IMR-90 (cell line): ENCODE data around the gene YPEL4. TPM values are rescaled to one million over a fixed set of nuclear protein-coding genes. Genes with fewer than 3 reads are reported as not detected.
A peak's percentile ranks its signal among the peaks of the same experiment; 100 is the strongest.

Source experiments
- ATAC-seq: fragments of 200-7000 bp; cut with Tn5 transposase; 2 replicates; pipeline ENCODE4 v1.9.1; 2020; ENCODE audit warnings: low read depth, mild to moderate bottlenecking, moderate library complexity
- BruUV-seq: library from RNA; stranded (reverse); fragments of 400-500 nt; replicated peaks from 2 replicates; lab custom pipeline; 2021; lab: Mats Ljungman, UMichigan
- CTCF ChIA-PET: fragments of 300-600 bp; formaldehyde crosslinking; extraction: SDS; loops from one replicate; lab custom pipeline; 2021; ENCODE audit warnings: antibody characterized with exemption; lab: Yijun Ruan, JAX
- POLR2A ChIA-PET: fragments of 300-600 bp; sonication (Branson Sonifier 250); formaldehyde crosslinking; loops from one replicate; lab custom pipeline; 2022; ENCODE audit warnings: antibody characterized with exemption; ENCODE audit not compliant: unreplicated experiment; lab: Charles Lee
- DNase-seq: peaks from one replicate; pipeline ENCODE4 v3.0.0; 2013
- H2AFZ ChIP-seq: replicated peaks from 2 replicates; pipeline ENCODE3; 2013; ENCODE audit warnings: low read length, mild to moderate bottlenecking; ENCODE audit not compliant: poor library complexity
- H2AK5ac ChIP-seq: 2 replicates; pipeline ENCODE4 v1.6.1; 2013; ENCODE audit warnings: low read depth, low read length, inconsistent platforms
- H2AK9ac ChIP-seq: replicated peaks from 2 replicates; pipeline ENCODE3; 2013; ENCODE audit warnings: mild to moderate bottlenecking, low read depth, low read length, moderate library complexity; ENCODE audit not compliant: poor library complexity
- H2BK120ac ChIP-seq: 2 replicates; pipeline ENCODE4 v1.6.1; 2013; ENCODE audit warnings: low read depth, low read length, inconsistent platforms
- H2BK15ac ChIP-seq: 3 replicates; pipeline ENCODE4 v1.6.1; 2013; ENCODE audit warnings: low read depth, low read length, inconsistent platforms
- H2BK20ac ChIP-seq: 2 replicates; pipeline ENCODE4 v1.6.1; 2013; ENCODE audit warnings: low read depth, mild to moderate bottlenecking, inconsistent platforms, low read length, moderate library complexity
- H2BK5ac ChIP-seq: 2 replicates; pipeline ENCODE4 v1.6.1; 2013; ENCODE audit warnings: mild to moderate bottlenecking, low read depth, low read length, inconsistent platforms; ENCODE audit not compliant: poor library complexity, severe bottlenecking
- H3K14ac ChIP-seq: replicated peaks from 2 replicates; pipeline ENCODE4 v1.6.1; 2013; ENCODE audit warnings: low read depth, low read length, inconsistent platforms
- H3K18ac ChIP-seq: 2 replicates; pipeline ENCODE4 v1.6.1; 2013; ENCODE audit warnings: low read depth, low read length, control low read depth
- H3K23ac ChIP-seq: 2 replicates; pipeline ENCODE4 v1.6.1; 2013; ENCODE audit warnings: low read depth, low read length, inconsistent platforms
- H3K27ac ChIP-seq: 2 replicates; pipeline ENCODE4 v1.5.1; 2013; ENCODE audit warnings: mild to moderate bottlenecking, control low read depth, low read length; ENCODE audit not compliant: insufficient read depth
- H3K27me3 ChIP-seq: 2 replicates; pipeline ENCODE4 v1.6.1; 2013; ENCODE audit warnings: low read length; ENCODE audit not compliant: control insufficient read depth, insufficient read depth
- H3K36me3 ChIP-seq: 2 replicates; pipeline ENCODE4 v1.6.1; 2013; ENCODE audit warnings: low read length, mixed read lengths; ENCODE audit not compliant: control insufficient read depth, insufficient read depth
- H3K4ac ChIP-seq: 2 replicates; pipeline ENCODE4 v1.6.1; 2013; ENCODE audit warnings: low read depth, low read length, inconsistent platforms
- H3K4me1 ChIP-seq: 2 replicates; pipeline ENCODE4 v1.6.1; 2013; ENCODE audit warnings: low read length, mixed read lengths; ENCODE audit not compliant: control insufficient read depth, insufficient read depth
- H3K4me2 ChIP-seq: 2 replicates; pipeline ENCODE4 v1.6.1; 2013; ENCODE audit warnings: low read depth, mild to moderate bottlenecking, control low read depth, low read length, moderate library complexity
- H3K4me3 ChIP-seq: 2 replicates; pipeline ENCODE4 v1.5.1; 2013; ENCODE audit warnings: low read depth, mild to moderate bottlenecking, control low read depth, low read length, moderate library complexity; ENCODE audit not compliant: insufficient read depth
- H3K56ac ChIP-seq: 2 replicates; pipeline ENCODE4 v1.6.1; 2013; ENCODE audit warnings: low read length, inconsistent platforms; ENCODE audit not compliant: insufficient read depth; ENCODE audit errors: extremely low read depth
- H3K79me1 ChIP-seq, 2 experiments: 2 replicates each; pipeline ENCODE4 v1.6.1; 2013; ENCODE audit warnings: low read length in 2 of 2, inconsistent platforms in 1 of 2, low read depth in 1 of 2
- H3K9ac ChIP-seq: 2 replicates; pipeline ENCODE4 v1.6.1; 2013; ENCODE audit warnings: low read depth, low read length, control low read depth
- H3K9me1 ChIP-seq: 2 replicates; pipeline ENCODE4 v1.6.1; 2013; ENCODE audit warnings: low read length, inconsistent platforms; ENCODE audit not compliant: insufficient read depth
- H3K9me3 ChIP-seq: 2 replicates; pipeline ENCODE4 v1.6.1; 2013; ENCODE audit warnings: low read length; ENCODE audit not compliant: control insufficient read depth, insufficient read depth
- H4K20me1 ChIP-seq: 2 replicates; pipeline ENCODE4 v1.6.1; 2013; ENCODE audit warnings: low read length, inconsistent platforms; ENCODE audit not compliant: insufficient read depth
- H4K5ac ChIP-seq: 2 replicates; pipeline ENCODE4 v1.6.1; 2013; ENCODE audit warnings: mild to moderate bottlenecking, low read depth, low read length, control low read depth
- H4K8ac ChIP-seq, 2 experiments: 2 replicates each; pipeline ENCODE4 v1.6.1; 2013; ENCODE audit warnings: low read depth in 2 of 2, low read length in 2 of 2, control low read depth in 1 of 2, inconsistent platforms in 1 of 2
- H4K91ac ChIP-seq: 2 replicates; pipeline ENCODE4 v1.6.1; 2013; ENCODE audit warnings: low read depth, low read length, inconsistent platforms; ENCODE audit not compliant: insufficient read depth
- CEBPB ChIP-seq: IDR thresholded peaks from 2 replicates; pipeline ENCODE4 v1.6.1; 2012; ENCODE audit warnings: low read depth, low read length, improper control_type of control experiment
- CHD1 ChIP-seq: IDR thresholded peaks from 2 replicates; pipeline ENCODE4 v1.6.1; 2012; ENCODE audit warnings: low read depth, low read length, improper control_type of control experiment
- ELK1 ChIP-seq: fragments of 150-350 bp; IDR thresholded peaks from 2 replicates; pipeline ENCODE4 v1.6.1; 2016; ENCODE audit warnings: low read depth, mild to moderate bottlenecking, low read length, moderate library complexity, borderline replicate concordance
- FOS ChIP-seq: fragments of 150-350 bp; IDR thresholded peaks from 2 replicates; pipeline ENCODE4 v1.6.1; 2016; ENCODE audit warnings: low read depth, low read length
- MAFK ChIP-seq: IDR thresholded peaks from 2 replicates; pipeline ENCODE4 v1.6.1; 2012; ENCODE audit warnings: low read depth, low read length, improper control_type of control experiment
- MAZ ChIP-seq: IDR thresholded peaks from 2 replicates; pipeline ENCODE4 v1.6.1; 2012; ENCODE audit warnings: low read depth, mild to moderate bottlenecking, low read length, improper control_type of control experiment, moderate library complexity, borderline replicate concordance
- MXI1 ChIP-seq: IDR thresholded peaks from 2 replicates; pipeline ENCODE4 v1.6.1; 2012; ENCODE audit warnings: low read depth, mild to moderate bottlenecking, low read length, moderate library complexity, borderline replicate concordance
- NFE2L2 ChIP-seq: fragments of 150-350 bp; IDR thresholded peaks from 2 replicates; pipeline ENCODE4 v1.6.1; 2016; ENCODE audit warnings: low read depth, mild to moderate bottlenecking, low read length
- POLR2A ChIP-seq: IDR thresholded peaks from 2 replicates; pipeline ENCODE4 v1.6.1; 2012; ENCODE audit warnings: mild to moderate bottlenecking, low read depth, low read length
- RAD21 ChIP-seq: IDR thresholded peaks from 2 replicates; pipeline ENCODE4 v1.6.1; 2012; ENCODE audit warnings: low read length, improper control_type of control experiment
- RCOR1 ChIP-seq: IDR thresholded peaks from 2 replicates; pipeline ENCODE4 v1.6.1; 2012; ENCODE audit warnings: mild to moderate bottlenecking, low read length, improper control_type of control experiment; ENCODE audit not compliant: insufficient replicate concordance
- RFX5 ChIP-seq: IDR thresholded peaks from 2 replicates; pipeline ENCODE4 v1.8.0; 2012; ENCODE audit warnings: low read depth, mild to moderate bottlenecking, low read length, moderate library complexity
- SMC3 ChIP-seq: fragments of 150-350 bp; IDR thresholded peaks from 2 replicates; pipeline ENCODE4 v1.6.1; 2016; ENCODE audit warnings: low read depth, mild to moderate bottlenecking, antibody characterized with exemption, low read length, moderate library complexity
- WGBS, 2 experiments: methylation state at CpG; one replicate each; pipeline versions ENCODE4 v1.1.5 to v1.1.7; 2013; ENCODE audit warnings: missing lambda C conversion rate in 2 of 2; ENCODE audit not compliant: insufficient read length in 1 of 2; ENCODE audit errors: extremely low coverage in 2 of 2; 5-methylcytosine and 5-hydroxymethylcytosine counted together
- dilution Hi-C: fragments of 300-500 bp; cut with HindIII; formaldehyde crosslinking; loops from one replicate; pipeline ENCODE4 v1.14.3; 2018; ENCODE audit warnings: low sequenced_read_pairs; ENCODE audit not compliant: unreplicated experiment
- in situ Hi-C: fragments of 300-500 bp; cut with MboI; formaldehyde crosslinking; loops from 3 replicates; pipeline ENCODE4 v1.14.3; 2019; ENCODE audit warnings: low sequenced_read_pairs, inconsistent platforms, mixed read lengths
- intact Hi-C: fragments of 100-400 bp; cut with micrococcal nuclease; formaldehyde crosslinking; loops from 2 replicates; pipeline ENCODE4 v1.10.0; 2022
- polyA plus RNA-seq, 3 experiments: library from polyadenylated mRNA; depleted of rRNA; stranded (reverse); fragments of >200 nt; gene quantifications; 2 replicates each; pipeline ENCODE4 v1.2.3, GENCODE V29; 2012; ENCODE audit warnings: low replicate concordance in 1 of 3
- total RNA-seq: library from RNA; depleted of rRNA; stranded (reverse); fragments of >200 nt; gene quantifications from 2 replicates; pipeline ENCODE4 v1.2.3, GENCODE V29; 2012
- TF ChIP-seq, protein P1 (sequence below): conservative IDR thresholded peaks from 2 replicates; pipeline ENCODE4 v1.5.1; 2012; ENCODE audit warnings: mild to moderate bottlenecking, low read depth, low read length, improper control_type of control experiment

Gene YPEL4
- total and polyA plus RNA-seq, 2 of the 4 experiments (the other 2 are of a cell fraction) = 0.18 to 0.79 TPM

GRCh38 chr11:57644748-57645688 lies 4.7 kb downstream of the YPEL4 start:
- no peak overlapping the region for H2BK5ac ChIP-seq
- H4K5ac ChIP-seq = no peak overlapping the region
- no peak overlapping the region for H2BK120ac ChIP-seq
- H3K14ac ChIP-seq = no peak overlapping the region
- dilution Hi-C loops = no loop called here
- H3K4me1 ChIP-seq = peaks cover 34% of the 10 kb centered on the region
- in situ Hi-C loops = loop anchor here (5.0 to 10.0 kb wide), 3 partner anchors 78 to 190 kb away; partner anchors contain the start of gene UBE2L6
- no TSS peak for BruUV-seq
- H3K36me3 ChIP-seq = peaks cover 6% of the 10 kb centered on the region; the same call in 1 of the 2 replicates
- H3K4me3 ChIP-seq = no peak overlapping the region
- WGBS, 2 experiments = 25% methylated on average over 4 of the region's 17 CpGs; no CpG with 5 or more reads in 1 of the 2 experiments
- no peak overlapping the region for H3K9ac ChIP-seq
- no peak overlapping the region for H3K23ac ChIP-seq
- no peak overlapping the region for H2AK5ac ChIP-seq
- H4K20me1 ChIP-seq = peaks cover 84% of the 10 kb centered on the region
- H2AFZ ChIP-seq = no peak overlapping the region
- peaks cover 21 to 66% of the 10 kb centered on the region in 2 experiments for H3K79me1 ChIP-seq
- H3K4me2 ChIP-seq = peak overlapping the region; percentile 20; the same call in 1 of the 2 replicates
- POLR2A ChIA-PET = interaction anchor here (0.6 to 0.9 kb wide), 4 partner anchors 107 to 187 kb away, joined by 3 to 6 read pairs (median 4); partner anchors contain the start of gene TIMM10
- no peak overlapping the region for H3K18ac ChIP-seq
- peaks cover 12% of the 10 kb centered on the region; the same call in 1 of the 2 replicates for H3K9me1 ChIP-seq
- ATAC-seq = peak; percentile 28; the same call in 1 of the 2 replicates
- CTCF ChIA-PET = interaction anchor here (0.8 to 2.4 kb wide), 6 partner anchors 9 to 864 kb away, joined by 3 to 12 read pairs (median 4); partner anchors contain the start of gene UBE2L6
- H3K4ac ChIP-seq = no peak overlapping the region
- intact Hi-C loops = loop anchor here (1.0 to 5.0 kb wide), 3 partner anchors 77 to 877 kb away; no protein-coding TSS in a partner anchor
- H3K56ac ChIP-seq = no peak overlapping the region
- H2AK9ac ChIP-seq = peak overlapping the region; percentile 7
- H3K9me3 ChIP-seq = no peaks in the 10 kb centered on the region
- DNase-seq = peak; percentile 67
- no peak overlapping the region for H3K27ac ChIP-seq
- H4K91ac ChIP-seq = no peak overlapping the region
- H4K8ac ChIP-seq = no peak overlapping the region
- no peak overlapping the region for H2BK15ac ChIP-seq
- no peaks in the 10 kb centered on the region for H3K27me3 ChIP-seq
- H2BK20ac ChIP-seq = no peak overlapping the region
- TF ChIP-seq MAZ (peak; percentile 63; the same call in 1 of the 2 replicates), RCOR1 (no peak), MAFK (no peak), ELK1 (no peak), NFE2L2 (no peak), SMC3 (peak; percentile 58), MXI1 (no peak), RAD21 (peak; percentile 64), RFX5 (no peak), POLR2A (no peak), FOS (no peak), CHD1 (no peak), CEBPB (no peak)
- TF ChIP-seq, protein P1, sequence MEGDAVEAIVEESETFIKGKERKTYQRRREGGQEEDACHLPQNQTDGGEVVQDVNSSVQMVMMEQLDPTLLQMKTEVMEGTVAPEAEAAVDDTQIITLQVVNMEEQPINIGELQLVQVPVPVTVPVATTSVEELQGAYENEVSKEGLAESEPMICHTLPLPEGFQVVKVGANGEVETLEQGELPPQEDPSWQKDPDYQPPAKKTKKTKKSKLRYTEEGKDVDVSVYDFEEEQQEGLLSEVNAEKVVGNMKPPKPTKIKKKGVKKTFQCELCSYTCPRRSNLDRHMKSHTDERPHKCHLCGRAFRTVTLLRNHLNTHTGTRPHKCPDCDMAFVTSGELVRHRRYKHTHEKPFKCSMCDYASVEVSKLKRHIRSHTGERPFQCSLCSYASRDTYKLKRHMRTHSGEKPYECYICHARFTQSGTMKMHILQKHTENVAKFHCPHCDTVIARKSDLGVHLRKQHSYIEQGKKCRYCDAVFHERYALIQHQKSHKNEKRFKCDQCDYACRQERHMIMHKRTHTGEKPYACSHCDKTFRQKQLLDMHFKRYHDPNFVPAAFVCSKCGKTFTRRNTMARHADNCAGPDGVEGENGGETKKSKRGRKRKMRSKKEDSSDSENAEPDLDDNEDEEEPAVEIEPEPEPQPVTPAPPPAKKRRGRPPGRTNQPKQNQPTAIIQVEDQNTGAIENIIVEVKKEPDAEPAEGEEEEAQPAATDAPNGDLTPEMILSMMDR = peak; percentile 73
